Dermis blood vessel endothelial cell (primary cell): ENCODE results near the gene EXD3. TPM values are rescaled to one million over a fixed set of nuclear protein-coding genes. Genes with fewer than 3 reads are reported as not detected.

Experiments used
- DNase-seq: peaks from one replicate; pipeline ENCODE4 v3.0.0; 2010
- total RNA-seq: library from RNA; depleted of rRNA; stranded (reverse); fragments of >200 nt; gene quantifications from 2 replicates; pipeline ENCODE4 v1.2.3, GENCODE V29; 2014

The EXD3 gene
- total RNA-seq, 1 donor from 2014 or later = 43.1 TPM

- DNase-seq = no peak
Observed at GRCh38 chr9:137375321-137376058, 47.5 kb downstream of the EXD3 start.

- DNase-seq = no peak
Observed at GRCh38 chr9:137374131-137374845, 48.7 kb downstream of the EXD3 start.

DNA sequence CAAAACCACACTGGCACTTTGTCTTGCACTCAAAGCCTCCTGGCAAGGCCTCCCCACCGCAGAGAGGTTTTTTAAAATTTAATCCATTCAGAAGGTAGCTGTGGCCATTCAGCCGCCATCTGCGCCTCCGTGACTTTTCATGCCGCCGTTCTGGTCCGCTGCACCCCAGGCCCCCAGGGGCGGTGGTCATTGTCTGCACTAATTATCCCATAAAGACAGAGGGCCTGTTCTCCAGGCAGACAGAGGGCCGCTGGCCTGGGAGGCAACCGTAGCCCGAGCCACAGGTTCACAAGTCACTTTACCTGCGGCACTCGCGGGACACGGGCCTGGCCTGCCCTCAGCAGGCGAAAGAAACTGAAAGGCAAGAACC lies 49.4 kb downstream of the EXD3 start:
- no peak for DNase-seq

GRCh38 chr9:137372693-137373610 lies 50.0 kb downstream of the EXD3 start:
- no peak for DNase-seq

DNA sequence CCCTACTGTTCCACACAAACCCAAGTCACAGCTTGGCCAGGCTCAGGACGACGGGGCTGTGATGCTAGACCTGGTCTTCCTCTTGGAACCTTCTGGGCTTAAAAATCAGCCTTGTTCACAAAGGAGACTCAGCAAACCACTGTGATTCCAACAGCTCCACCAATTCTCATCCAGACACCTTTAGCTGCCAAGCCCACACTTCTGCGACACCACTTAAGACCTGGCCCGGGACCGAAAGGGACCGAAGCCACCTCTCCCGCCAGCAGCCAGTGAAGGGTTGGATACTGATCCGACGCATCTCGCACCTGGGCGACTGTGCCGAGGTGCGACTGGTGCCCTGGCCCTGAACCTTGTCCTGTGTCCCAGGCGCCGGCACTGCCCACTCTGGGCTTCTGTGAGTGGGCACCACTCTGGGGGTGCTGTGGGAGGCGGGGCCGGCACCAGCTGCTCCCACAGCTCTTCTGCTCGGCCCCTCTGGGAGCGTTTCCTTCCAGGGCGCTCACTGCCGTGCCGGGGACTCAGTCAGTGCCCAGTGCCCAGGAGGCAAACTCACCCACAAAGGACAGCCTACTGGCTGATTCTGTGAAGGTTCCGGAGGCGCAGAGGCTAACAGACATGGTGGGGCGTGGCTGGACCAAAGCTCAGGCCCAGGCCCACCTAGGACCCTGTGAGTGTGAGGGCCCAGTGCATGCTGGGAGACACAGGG lies 50.9 kb downstream of the EXD3 start:
- DNase-seq = no peak

DNA sequence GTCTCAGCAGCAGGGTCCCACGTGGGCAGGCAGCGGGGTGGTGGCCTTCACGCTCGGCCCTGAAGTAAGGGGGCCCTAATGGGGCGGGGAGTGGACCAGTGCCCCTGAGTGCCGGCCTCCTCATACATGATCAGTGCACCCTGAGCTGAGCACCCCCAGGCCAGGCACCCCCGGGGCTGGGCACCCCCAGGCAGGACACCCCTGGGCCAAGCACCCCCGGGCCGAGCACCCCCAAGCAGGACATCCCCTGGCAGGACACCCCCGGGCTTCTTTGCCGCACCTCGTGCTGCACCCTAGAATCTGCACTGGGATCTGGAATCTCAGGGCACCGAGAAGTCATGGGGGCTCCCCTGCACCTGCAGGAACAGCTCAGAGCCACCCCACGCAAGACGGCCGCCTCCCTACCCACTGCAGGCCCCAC lies 51.4 kb downstream of the EXD3 start:
- no peak for DNase-seq

GRCh38 chr9:137370865-137371520 lies 52.0 kb downstream of the EXD3 start:
- no peak for DNase-seq

- DNase-seq = no peak
Observed at GRCh38 chr9:137369911-137370764, 52.8 kb downstream of the EXD3 start.

- DNase-seq = no peak
Observed at GRCh38 chr9:137369061-137369787, 53.7 kb downstream of the EXD3 start.

- DNase-seq = no peak
Observed at GRCh38 chr9:137368431-137369035, 54.4 kb downstream of the EXD3 start.

DNA sequence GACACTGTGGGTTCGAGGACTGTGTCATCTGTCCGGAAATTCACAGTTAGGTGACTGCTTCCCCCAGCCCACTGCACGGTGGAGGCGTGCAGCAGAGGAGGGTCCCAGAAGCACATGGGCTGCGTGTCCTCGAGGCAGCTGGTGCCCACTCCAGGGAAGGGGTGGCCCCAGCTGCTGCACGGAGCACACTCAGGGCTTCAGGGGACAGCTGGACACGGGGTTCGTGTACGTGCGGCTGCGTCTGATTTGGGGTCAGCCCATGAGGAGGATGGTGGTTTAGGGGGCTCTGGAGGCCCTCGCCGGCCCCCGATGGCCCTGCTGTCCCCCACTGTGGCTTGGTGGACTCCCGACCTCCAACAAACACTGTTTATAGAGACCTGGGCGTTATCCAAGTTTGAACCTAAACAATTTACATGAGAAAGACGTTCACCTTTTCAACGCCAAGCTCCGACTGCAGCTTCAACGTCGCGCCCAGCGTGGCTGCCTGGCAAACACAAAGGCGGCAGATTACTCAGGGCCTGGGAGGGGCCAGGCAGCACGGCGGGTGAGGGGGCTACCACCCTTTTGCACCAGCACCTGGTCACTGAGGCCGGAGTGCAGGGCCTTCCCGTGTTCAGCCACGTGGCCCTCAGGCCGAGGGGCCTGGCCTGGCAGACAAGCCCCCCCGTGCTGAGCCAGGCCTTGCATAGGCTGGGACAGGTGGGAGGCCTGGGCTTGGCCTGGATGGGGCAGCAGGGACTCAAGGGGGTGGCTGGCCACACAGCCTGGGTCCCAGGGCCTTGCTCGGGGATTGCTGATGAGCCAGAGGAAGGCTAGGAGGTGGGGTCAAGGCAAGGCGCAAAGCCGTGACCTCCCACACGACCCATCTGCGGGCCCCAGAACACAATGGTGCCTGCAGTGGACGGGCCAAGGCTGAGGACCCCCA lies 55.2 kb downstream of the EXD3 start:
- no peak for DNase-seq

- no peak for DNase-seq
Observed at GRCh38 chr9:137366891-137367381, 56.0 kb downstream of the EXD3 start.

DNA sequence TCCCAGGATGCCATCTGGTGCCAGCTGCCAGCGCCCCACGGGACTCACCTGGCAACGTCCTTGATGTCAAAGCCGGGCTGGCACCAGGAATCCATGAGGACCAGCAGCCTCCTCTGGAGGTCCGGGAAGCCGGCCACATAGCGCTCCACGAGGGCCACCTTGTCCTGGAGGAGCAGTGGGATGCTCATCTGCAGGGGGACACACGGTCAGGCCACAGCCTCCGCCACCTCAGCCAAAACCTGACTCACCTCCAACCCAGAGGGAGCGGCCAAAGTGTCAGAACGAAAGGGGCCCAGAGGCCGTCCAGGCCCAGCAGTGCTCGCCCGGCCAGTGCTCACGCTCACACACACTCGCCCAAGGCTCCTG lies 56.5 kb downstream of the EXD3 start:
- DNase-seq = no peak

GRCh38 chr9:137365552-137366444 lies 57.2 kb downstream of the EXD3 start:
- no peak for DNase-seq

DNA sequence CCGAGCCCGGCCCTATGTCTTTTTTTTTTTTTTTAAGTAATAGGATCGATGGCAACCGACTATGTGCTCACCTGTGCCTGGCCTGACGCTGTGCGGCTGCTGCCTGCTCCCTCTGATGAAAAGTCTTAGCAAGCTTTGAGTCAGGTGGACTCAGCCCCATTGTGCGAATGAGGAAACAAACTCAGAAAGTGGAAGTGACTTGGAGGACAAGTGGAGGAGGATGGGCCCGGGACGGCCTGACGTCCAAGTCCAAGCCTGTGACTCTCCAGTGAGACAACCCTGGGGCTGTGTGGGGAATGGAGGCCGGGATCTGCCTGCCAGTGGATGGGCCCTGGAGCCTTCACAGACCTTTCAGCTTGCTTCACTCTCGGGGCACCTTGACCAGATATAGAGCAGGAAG lies 57.9 kb downstream of the EXD3 start:
- no peak for DNase-seq

DNA sequence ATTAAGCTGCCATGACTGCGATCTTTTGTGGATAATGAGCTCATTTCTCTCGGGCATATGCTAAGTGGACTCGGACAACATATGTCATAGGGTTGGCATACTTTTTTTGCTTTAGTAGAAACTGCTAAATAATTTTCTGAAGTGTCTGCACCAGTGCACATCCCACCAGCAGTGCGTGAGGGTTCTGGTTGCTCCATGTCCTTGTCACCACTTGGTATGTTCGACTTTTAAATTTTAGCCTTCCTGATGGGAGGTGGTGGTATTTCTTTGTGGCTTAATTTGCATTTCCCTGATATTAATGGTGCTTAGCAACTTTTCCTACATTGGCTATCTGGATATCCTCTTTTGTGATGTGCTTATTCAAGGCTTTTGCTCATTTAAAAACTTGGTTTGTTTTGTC lies 63.1 kb downstream of the EXD3 start:
- DNase-seq = no peak

DNA sequence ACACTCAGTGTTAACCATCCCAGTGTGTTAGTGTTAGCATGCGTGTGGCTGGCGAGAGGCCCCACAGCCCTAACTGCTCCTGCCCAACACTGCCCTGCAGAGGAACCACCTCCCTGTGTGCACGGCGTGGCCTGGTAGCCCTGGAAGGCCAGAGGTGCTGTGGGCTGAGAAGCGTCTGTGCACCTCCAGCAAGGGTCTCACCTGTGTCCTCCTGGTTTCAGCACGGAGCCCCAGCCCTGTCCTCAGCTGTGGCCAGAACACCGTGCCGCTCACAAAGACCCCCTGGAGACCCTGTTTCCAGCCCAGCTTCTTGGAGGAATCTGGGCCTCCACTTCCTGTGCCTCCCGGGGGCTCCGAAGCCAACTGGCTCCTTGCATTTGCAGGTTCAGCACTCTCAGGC lies 64.8 kb downstream of the EXD3 start:
- no peak for DNase-seq

DNA sequence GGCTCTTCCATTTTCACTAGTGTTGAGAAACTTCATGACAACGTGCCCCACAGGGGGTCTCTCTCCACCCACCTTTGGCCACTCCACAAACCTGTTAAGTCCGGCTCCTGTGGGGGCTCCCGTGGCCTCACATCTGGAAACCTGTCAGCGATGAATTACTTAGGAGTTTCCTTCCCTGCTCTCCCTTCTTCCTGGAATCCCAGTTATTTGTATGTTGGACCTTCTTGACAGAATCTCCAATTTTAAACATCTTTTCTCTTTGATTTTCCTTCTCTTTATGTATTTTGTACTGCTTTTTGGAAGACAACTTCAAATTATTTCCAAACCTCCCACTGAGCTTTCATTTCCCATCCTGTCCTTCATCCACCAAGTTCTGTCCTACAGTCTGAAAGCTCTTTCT lies 65.8 kb downstream of the EXD3 start:
- DNase-seq = no peak
